Activated B cell treated with CpG ODN at 0.5 μM for 24 hours (primary cell): ENCODE results near the gene GBA3. TPM values are rescaled to one million over a fixed set of nuclear protein-coding genes. Genes with fewer than 3 reads are reported as not detected.

Source experiments
- ATAC-seq: fragments of 200-7000 bp; cut with Tn5 transposase; one replicate; pipeline ENCODE4 v1.10.0; 2021; ENCODE audit warnings: low read depth, mild to moderate bottlenecking, moderate library complexity
- CTCF ChIA-PET: fragments of 350-600 bp; sonication (Branson Sonifier 250); formaldehyde crosslinking; loops from one replicate; lab custom pipeline; 2021; ENCODE audit warnings: antibody characterized with exemption; lab: Charles Lee
- POLR2A ChIA-PET: fragments of 350-600 bp; sonication (Branson Sonifier 250); formaldehyde crosslinking; loops from one replicate; lab custom pipeline; 2021; ENCODE audit warnings: antibody characterized with exemption; lab: Charles Lee
- DNase-seq: peaks from one replicate; pipeline ENCODE4 v3.0.0; 2022
- H3K27ac Mint-ChIP-seq: one replicate; pipeline ENCODE4 v1.8.0; 2020; ENCODE audit warnings: mixed read lengths
- H3K27me3 Mint-ChIP-seq: one replicate; pipeline ENCODE4 v1.8.0; 2021; ENCODE audit warnings: mixed read lengths
- H3K36me3 Mint-ChIP-seq: one replicate; pipeline ENCODE4 v1.8.0; 2021; ENCODE audit warnings: low read depth, mixed read lengths
- H3K4me1 Mint-ChIP-seq: one replicate; pipeline ENCODE4 v1.8.0; 2021; ENCODE audit warnings: mixed read lengths
- H3K4me3 Mint-ChIP-seq: one replicate; pipeline ENCODE4 v1.8.0; 2020; ENCODE audit warnings: mild to moderate bottlenecking, mixed read lengths
- H3K9me3 Mint-ChIP-seq: one replicate; pipeline ENCODE4 v1.8.0; 2020; ENCODE audit warnings: mixed read lengths
- CTCF ChIP-seq: fragments of 200-600 bp; IDR thresholded peaks from one replicate; pipeline ENCODE4 v1.8.0; 2022; ENCODE audit warnings: antibody characterized with exemption, mild to moderate bottlenecking
- intact Hi-C: fragments of 100-400 bp; cut with micrococcal nuclease; formaldehyde crosslinking; loops from one replicate; pipeline ENCODE4 v1.15.1; 2024
- total RNA-seq: library from RNA; stranded (reverse); gene quantifications from 2 replicates; pipeline ENCODE4 v1.2.3, GENCODE V29; 2022

Gene GBA3
- total RNA-seq, 1 donor from 2014 or later: not detected

GRCh38 chr4:22736912-22737311 lies 44.2 kb downstream of the GBA3 start:
- no peak for ATAC-seq
- peaks cover 2% of the 10 kb centered on the region for H3K9me3 Mint-ChIP-seq
- H3K27ac Mint-ChIP-seq: no peak overlapping the region
- no peak for DNase-seq
- no peaks in the 10 kb centered on the region for H3K27me3 Mint-ChIP-seq
- H3K4me1 Mint-ChIP-seq: no peaks in the 10 kb centered on the region
- TF ChIP-seq CTCF: no peak
- no peak overlapping the region for H3K4me3 Mint-ChIP-seq
- no peaks in the 10 kb centered on the region for H3K36me3 Mint-ChIP-seq
- intact Hi-C loops: no loop called here
- POLR2A ChIA-PET: no interaction called here
- CTCF ChIA-PET: no interaction called here

GRCh38 chr4:22739968-22740367 lies 47.2 kb downstream of the GBA3 start:
- ChIA-PET POLR2A (no interaction called here), CTCF (no interaction called here)
- no peaks in the 10 kb centered on the region for H3K27me3 Mint-ChIP-seq
- H3K4me1 Mint-ChIP-seq: no peaks in the 10 kb centered on the region
- no peak for TF ChIP-seq CTCF
- no peak overlapping the region for H3K4me3 Mint-ChIP-seq
- peaks cover 2% of the 10 kb centered on the region for H3K9me3 Mint-ChIP-seq
- H3K36me3 Mint-ChIP-seq: no peaks in the 10 kb centered on the region
- H3K27ac Mint-ChIP-seq: no peak overlapping the region
- intact Hi-C loops: no loop called here
- no peak for DNase-seq
- ATAC-seq: no peak

GRCh38 chr4:22741744-22742143 lies 49.0 kb downstream of the GBA3 start:
- H3K4me1 Mint-ChIP-seq: no peaks in the 10 kb centered on the region
- H3K36me3 Mint-ChIP-seq: no peaks in the 10 kb centered on the region
- POLR2A ChIA-PET: interaction anchor here (0.6 kb wide), 1 partner anchor 113 kb away, joined by 3 read pairs; no protein-coding TSS in a partner anchor
- DNase-seq (no peak), ATAC-seq (no peak)
- no peak overlapping the region for H3K4me3 Mint-ChIP-seq
- H3K27me3 Mint-ChIP-seq: no peaks in the 10 kb centered on the region
- intact Hi-C loops: no loop called here
- TF ChIP-seq CTCF: no peak
- CTCF ChIA-PET: no interaction called here
- H3K27ac Mint-ChIP-seq: no peak overlapping the region
- no peaks in the 10 kb centered on the region for H3K9me3 Mint-ChIP-seq

GRCh38 chr4:22743290-22743689 lies 50.6 kb downstream of the GBA3 start:
- POLR2A ChIA-PET: no interaction called here
- Mint-ChIP-seq H3K27ac (no peak overlapping the region), H3K4me3 (no peak overlapping the region)

GRCh38 chr4:22744478-22745062 lies 51.8 kb downstream of the GBA3 start:
- H3K4me1 Mint-ChIP-seq: no peaks in the 10 kb centered on the region
- no peaks in the 10 kb centered on the region for H3K9me3 Mint-ChIP-seq
- CTCF ChIA-PET: no interaction called here
- H3K27me3 Mint-ChIP-seq: no peaks in the 10 kb centered on the region
- POLR2A ChIA-PET: no interaction called here
- H3K27ac Mint-ChIP-seq: no peak overlapping the region
- no peak for DNase-seq
- TF ChIP-seq CTCF: no peak
- H3K4me3 Mint-ChIP-seq: peak overlapping the region; percentile 4
- no peaks in the 10 kb centered on the region for H3K36me3 Mint-ChIP-seq
- intact Hi-C loops: no loop called here
- no peak for ATAC-seq

More at GRCh38 chr4:22743290-22743689, 50.6 kb downstream of the GBA3 start:
- H3K9me3 Mint-ChIP-seq: no peaks in the 10 kb centered on the region
- no peak for DNase-seq
- H3K4me1 Mint-ChIP-seq: no peaks in the 10 kb centered on the region
- ATAC-seq: no peak
- intact Hi-C loops: no loop called here
- H3K36me3 Mint-ChIP-seq: no peaks in the 10 kb centered on the region
- no peaks in the 10 kb centered on the region for H3K27me3 Mint-ChIP-seq
- no peak for TF ChIP-seq CTCF
- CTCF ChIA-PET: no interaction called here
